GM23248 (cell line): ENCODE measurements around the gene TREML4. TPM values are rescaled to one million over a fixed set of nuclear protein-coding genes. Genes with fewer than 3 reads are reported as not detected.

Experiments used
- DNase-seq: peaks from one replicate; pipeline ENCODE4 v3.0.0-alpha.2; 2015
- H2AFZ ChIP-seq: fragments of 200-600 bp; sonication (generic); 2 replicates; pipeline ENCODE4 v1.6.1; 2016; ENCODE audit warnings: antibody characterized with exemption
- H3F3A ChIP-seq: fragments of 200-600 bp; sonication (generic); 2 replicates; pipeline ENCODE4 v1.6.1; 2016; ENCODE audit warnings: mild to moderate bottlenecking, antibody characterized with exemption, mixed run types; ENCODE audit not compliant: insufficient read depth
- H3K27ac ChIP-seq: fragments of 200-600 bp; sonication (generic); 2 replicates; pipeline ENCODE4 v1.5.1; 2016; ENCODE audit warnings: mild to moderate bottlenecking
- H3K27me3 ChIP-seq: fragments of 200-600 bp; sonication (generic); replicated peaks from 2 replicates; pipeline ENCODE4 v1.6.1; 2016; ENCODE audit warnings: mild to moderate bottlenecking; ENCODE audit not compliant: insufficient read depth
- H3K36me3 ChIP-seq: fragments of 200-600 bp; sonication (generic); 2 replicates; pipeline ENCODE4 v1.6.1; 2016; ENCODE audit warnings: low read depth, mild to moderate bottlenecking
- H3K4me1 ChIP-seq: fragments of 200-600 bp; sonication (generic); 2 replicates; pipeline ENCODE4 v1.6.1; 2016; ENCODE audit warnings: mild to moderate bottlenecking; ENCODE audit not compliant: insufficient read depth
- H3K4me2 ChIP-seq: fragments of 200-600 bp; sonication (generic); one replicate; pipeline ENCODE4 v1.6.1; 2016; ENCODE audit warnings: mild to moderate bottlenecking; ENCODE audit not compliant: unreplicated experiment
- H3K4me3 ChIP-seq: fragments of 200-600 bp; sonication (generic); 2 replicates; pipeline ENCODE4 v1.5.1; 2016; ENCODE audit warnings: mild to moderate bottlenecking
- H3K79me2 ChIP-seq: fragments of 200-600 bp; sonication (generic); 2 replicates; pipeline ENCODE4 v1.6.1; 2016; ENCODE audit warnings: mild to moderate bottlenecking; ENCODE audit not compliant: insufficient read depth
- H3K9ac ChIP-seq: fragments of 200-600 bp; sonication (generic); 2 replicates; pipeline ENCODE4 v1.6.1; 2016; ENCODE audit warnings: mild to moderate bottlenecking
- H3K9me2 ChIP-seq: fragments of 200-600 bp; sonication (generic); 2 replicates; pipeline ENCODE4 v1.6.1; 2016; ENCODE audit warnings: mixed run types, mild to moderate bottlenecking, moderate library complexity; ENCODE audit not compliant: insufficient read depth
- H3K9me3 ChIP-seq: fragments of 200-600 bp; sonication (generic); one replicate; pipeline ENCODE4 v1.6.1; 2017; ENCODE audit warnings: low read depth
- H4K20me1 ChIP-seq: fragments of 200-600 bp; sonication (generic); 2 replicates; pipeline ENCODE4 v1.6.0; 2016; ENCODE audit not compliant: insufficient read depth
- EZH2 ChIP-seq: fragments of 200-600 bp; sonication (generic); IDR thresholded peaks from 2 replicates; pipeline ENCODE4 v1.6.1; 2018; ENCODE audit warnings: antibody characterized with exemption, mild to moderate bottlenecking; ENCODE audit not compliant: insufficient read depth, poor library complexity, severe bottlenecking
- EZH2phosphoT487 ChIP-seq: fragments of 200-600 bp; sonication (generic); IDR thresholded peaks from 2 replicates; pipeline ENCODE4 v1.6.1; 2018; ENCODE audit warnings: antibody characterized with exemption, moderate library complexity, mild to moderate bottlenecking, low read depth; ENCODE audit not compliant: insufficient read depth
- WGBS, 2 experiments: methylation state at CpG; one replicate each; pipeline ENCODE4 v1.1.6; 2015 to 2017; ENCODE audit warnings: low lambda C conversion rate in 2 of 2, low coverage in 1 of 2; ENCODE audit errors: missing lambda C conversion rate in 2 of 2; 5-methylcytosine and 5-hydroxymethylcytosine counted together
- in situ Hi-C: fragments of 300-500 bp; cut with MboI; formaldehyde crosslinking; loops from 2 replicates; pipeline ENCODE4 v1.15.0; 2020
- polyA plus RNA-seq: library from polyadenylated mRNA; unstranded; fragments of >200 nt; fragmentation: Nextera tagmentation; extraction: Ambion mirVana; gene quantifications from 2 replicates; pipeline ENCODE4 v1.2.1, GENCODE V29; 2016
- total RNA-seq: library from RNA; depleted of rRNA; stranded (reverse); fragments of >200 nt; shearing (Covaris generic); gene quantifications from 2 replicates; pipeline ENCODE4 v1.2.3, GENCODE V29; 2014

Gene TREML4
- total and polyA plus RNA-seq, 2 experiments from 2014 or later = not detected

DNA sequence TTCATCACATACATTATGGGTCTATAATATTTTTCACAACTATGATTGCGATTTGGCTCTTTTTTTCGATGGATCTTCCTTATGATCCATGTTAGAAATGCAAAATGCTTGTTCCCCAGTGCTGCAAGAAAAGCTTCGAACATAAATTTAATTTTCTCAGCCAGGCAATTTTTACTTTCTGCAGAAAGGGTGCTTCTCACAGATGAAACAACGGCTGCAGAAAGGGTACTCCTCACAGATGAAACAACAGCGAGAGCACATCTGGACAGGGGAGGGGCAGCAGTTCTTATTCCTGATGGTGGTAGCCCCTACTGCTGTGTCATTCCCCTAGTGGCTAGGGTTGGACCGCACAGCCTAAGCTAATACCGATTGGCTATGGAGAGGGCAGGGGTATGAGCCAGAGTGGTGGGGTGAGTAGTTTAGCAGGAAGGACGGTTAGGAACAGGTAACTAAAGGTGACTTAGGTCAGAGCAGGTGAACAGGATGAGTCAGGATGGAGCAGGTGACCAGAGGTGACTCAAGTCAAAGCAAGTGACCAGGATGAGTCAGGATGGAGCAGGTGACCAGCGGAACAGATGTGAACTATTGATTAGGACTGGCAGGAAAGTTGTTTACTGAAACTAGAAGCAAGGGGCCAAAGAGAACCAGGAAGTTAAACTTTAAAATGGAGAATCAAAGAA lies 13.4 kb upstream of the TREML4 start:
- H3K4me1 ChIP-seq = no peaks in the 10 kb centered on the region
- no peak overlapping the region for H3K27ac ChIP-seq
- H3K4me3 ChIP-seq = no peak overlapping the region
- no peaks in the 10 kb centered on the region for H3K79me2 ChIP-seq
- no peaks in the 10 kb centered on the region for H3K36me3 ChIP-seq
- no peak overlapping the region for H3K9ac ChIP-seq
- H4K20me1 ChIP-seq = no peaks in the 10 kb centered on the region
- H3K9me3 ChIP-seq = no peaks in the 10 kb centered on the region
- TF ChIP-seq EZH2phosphoT487 = no peak
- no peak for TF ChIP-seq EZH2
- no peaks in the 10 kb centered on the region for H3K9me2 ChIP-seq
- H3F3A ChIP-seq = no peaks in the 10 kb centered on the region
- no peak overlapping the region for H2AFZ ChIP-seq
- DNase-seq = no peak
- in situ Hi-C loops = no loop called here
- no peak overlapping the region for H3K4me2 ChIP-seq
- H3K27me3 ChIP-seq = peaks cover 9% of the 10 kb centered on the region; the same call in 1 of the 2 replicates
- WGBS, 2 experiments = 43 to 47% methylated on average over 9 of the region's 9 CpGs

- Histone ChIP-seq H3K27me3 (peaks cover 9% of the 10 kb centered on the region; the same call in 1 of the 2 replicates), H3K9me3 (no peaks in the 10 kb centered on the region), H3K4me1 (no peaks in the 10 kb centered on the region), H3K27ac (no peak overlapping the region), H4K20me1 (no peaks in the 10 kb centered on the region), H3K79me2 (no peaks in the 10 kb centered on the region), H3K4me2 (no peak overlapping the region), H3K9ac (no peak overlapping the region), H3K36me3 (no peaks in the 10 kb centered on the region), H3F3A (no peaks in the 10 kb centered on the region), H2AFZ (no peak overlapping the region), H3K9me2 (no peaks in the 10 kb centered on the region), H3K4me3 (no peak overlapping the region)
- in situ Hi-C loops = no loop called here
- no peak for TF ChIP-seq EZH2phosphoT487
- no peak for TF ChIP-seq EZH2
- WGBS, 2 experiments = 44 to 48% methylated on average over 5 of the region's 5 CpGs
- DNase-seq = no peak
These were observed 12.4 kb upstream of the TREML4 start for GRCh38 chr6:41215777-41216176.

- peaks cover 9% of the 10 kb centered on the region; the same call in 1 of the 2 replicates for H3K27me3 ChIP-seq
- H3K9me2 ChIP-seq = no peaks in the 10 kb centered on the region
- no peaks in the 10 kb centered on the region for H3K79me2 ChIP-seq
- in situ Hi-C loops = no loop called here
- 14 to 19% methylated on average over 5 of the region's 5 CpGs for WGBS, 2 experiments
- no peak overlapping the region for H3K4me2 ChIP-seq
- H3K9ac ChIP-seq = no peak overlapping the region
- H3K36me3 ChIP-seq = no peaks in the 10 kb centered on the region
- no peak for DNase-seq
- no peak overlapping the region for H3K4me3 ChIP-seq
- no peaks in the 10 kb centered on the region for H3K9me3 ChIP-seq
- TF ChIP-seq EZH2phosphoT487 (no peak), EZH2 (no peak)
- no peaks in the 10 kb centered on the region for H4K20me1 ChIP-seq
- H3F3A ChIP-seq = no peaks in the 10 kb centered on the region
- no peaks in the 10 kb centered on the region for H3K4me1 ChIP-seq
- no peak overlapping the region for H2AFZ ChIP-seq
- H3K27ac ChIP-seq = no peak overlapping the region
These were observed 11.5 kb upstream of the TREML4 start for GRCh38 chr6:41216616-41217015.

- Histone ChIP-seq H3K27me3 (peaks cover 4% of the 10 kb centered on the region; the same call in 1 of the 2 replicates), H3F3A (no peaks in the 10 kb centered on the region), H3K9me2 (no peaks in the 10 kb centered on the region), H3K9ac (no peak overlapping the region), H3K4me2 (no peak overlapping the region), H3K79me2 (no peaks in the 10 kb centered on the region), H3K27ac (no peak overlapping the region), H4K20me1 (no peaks in the 10 kb centered on the region), H3K4me1 (no peaks in the 10 kb centered on the region), H3K36me3 (no peaks in the 10 kb centered on the region), H3K9me3 (no peaks in the 10 kb centered on the region), H3K4me3 (no peak overlapping the region), H2AFZ (no peak overlapping the region)
- 11 to 19% methylated on average over 4 of the region's 4 CpGs for WGBS, 2 experiments
- TF ChIP-seq EZH2phosphoT487 (no peak), EZH2 (no peak)
- in situ Hi-C loops = no loop called here
- no peak for DNase-seq
These were observed 6.1 kb upstream of the TREML4 start for GRCh38 chr6:41222045-41222444.

- no peak overlapping the region for H3K4me2 ChIP-seq
- no peak overlapping the region for H2AFZ ChIP-seq
- 42 to 45% methylated on average over 5 of the region's 5 CpGs for WGBS, 2 experiments
- H3K9ac ChIP-seq = no peak overlapping the region
- no peaks in the 10 kb centered on the region for H3K9me2 ChIP-seq
- peaks cover 4% of the 10 kb centered on the region; the same call in 1 of the 2 replicates for H3K27me3 ChIP-seq
- no peak overlapping the region for H3K4me3 ChIP-seq
- no peaks in the 10 kb centered on the region for H3K79me2 ChIP-seq
- no peaks in the 10 kb centered on the region for H3K9me3 ChIP-seq
- H3K36me3 ChIP-seq = no peaks in the 10 kb centered on the region
- H3K27ac ChIP-seq = no peak overlapping the region
- H3K4me1 ChIP-seq = no peaks in the 10 kb centered on the region
- H3F3A ChIP-seq = no peaks in the 10 kb centered on the region
- TF ChIP-seq EZH2 = no peak
- no peak for TF ChIP-seq EZH2phosphoT487
- DNase-seq = no peak
- in situ Hi-C loops = no loop called here
- no peaks in the 10 kb centered on the region for H4K20me1 ChIP-seq
These were observed 5.6 kb upstream of the TREML4 start for GRCh38 chr6:41222513-41222912.
